Measurements from ENCODE around the gene PAX3.

PAX3 gene

DNA sequence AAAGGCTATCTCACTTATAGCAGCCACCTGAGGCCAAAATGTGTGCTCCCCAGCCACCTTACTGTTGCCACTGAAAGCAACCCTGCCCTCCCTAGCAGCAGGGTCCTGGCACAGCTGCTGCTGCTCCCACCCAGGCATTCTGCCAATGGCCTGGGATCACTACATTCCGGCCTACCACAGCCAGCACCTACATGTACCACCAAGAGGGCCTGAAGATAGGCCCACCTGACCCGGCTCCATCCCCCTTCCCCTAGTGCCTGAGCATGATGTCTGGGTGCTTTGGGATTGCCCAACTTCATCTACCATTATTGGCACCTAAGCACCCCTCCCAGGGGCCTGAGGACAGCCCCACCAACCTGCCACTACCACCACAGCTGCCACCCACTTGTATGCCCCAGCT is 34.6 kb upstream of the PAX3 start:
- H3K27me3 Mint-ChIP-seq (ENCODE audit: low read depth, poor library complexity), result no peaks in the 10 kb centered on the region
- no peak overlapping the region for H3K27ac Mint-ChIP-seq
- no peaks in the 10 kb centered on the region for H3K4me1 Mint-ChIP-seq

DNA sequence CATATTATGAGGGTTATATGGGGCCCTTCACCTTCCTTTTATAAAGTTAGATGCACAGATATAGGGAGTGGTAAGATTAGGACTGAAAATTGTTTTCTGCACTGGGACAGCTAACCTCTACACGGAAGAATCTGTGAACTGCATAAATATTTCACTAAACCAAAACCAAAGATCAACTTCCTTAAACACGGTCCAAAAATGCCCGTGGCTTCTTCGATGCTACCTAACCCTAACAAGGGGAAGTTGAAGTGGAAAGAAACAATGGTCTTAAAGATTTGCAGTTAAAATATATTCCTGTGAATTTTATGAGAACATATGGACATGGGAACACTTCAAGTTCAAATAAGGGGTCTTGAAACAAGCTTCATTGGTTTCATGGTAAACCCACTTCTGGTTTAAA is 33.3 kb upstream of the PAX3 start:
- Mint-ChIP-seq H3K27me3 (ENCODE audit: low read depth, poor library complexity) (peaks cover 5% of the 10 kb centered on the region), H3K27ac (no peak overlapping the region), H3K4me3 (no peak overlapping the region), H3K9me3 (peaks cover 51% of the 10 kb centered on the region), H3K4me1 (no peaks in the 10 kb centered on the region), H3K36me3 (ENCODE audit: low read depth) (peaks cover 19% of the 10 kb centered on the region)
- TF ChIP-seq, protein P1, sequence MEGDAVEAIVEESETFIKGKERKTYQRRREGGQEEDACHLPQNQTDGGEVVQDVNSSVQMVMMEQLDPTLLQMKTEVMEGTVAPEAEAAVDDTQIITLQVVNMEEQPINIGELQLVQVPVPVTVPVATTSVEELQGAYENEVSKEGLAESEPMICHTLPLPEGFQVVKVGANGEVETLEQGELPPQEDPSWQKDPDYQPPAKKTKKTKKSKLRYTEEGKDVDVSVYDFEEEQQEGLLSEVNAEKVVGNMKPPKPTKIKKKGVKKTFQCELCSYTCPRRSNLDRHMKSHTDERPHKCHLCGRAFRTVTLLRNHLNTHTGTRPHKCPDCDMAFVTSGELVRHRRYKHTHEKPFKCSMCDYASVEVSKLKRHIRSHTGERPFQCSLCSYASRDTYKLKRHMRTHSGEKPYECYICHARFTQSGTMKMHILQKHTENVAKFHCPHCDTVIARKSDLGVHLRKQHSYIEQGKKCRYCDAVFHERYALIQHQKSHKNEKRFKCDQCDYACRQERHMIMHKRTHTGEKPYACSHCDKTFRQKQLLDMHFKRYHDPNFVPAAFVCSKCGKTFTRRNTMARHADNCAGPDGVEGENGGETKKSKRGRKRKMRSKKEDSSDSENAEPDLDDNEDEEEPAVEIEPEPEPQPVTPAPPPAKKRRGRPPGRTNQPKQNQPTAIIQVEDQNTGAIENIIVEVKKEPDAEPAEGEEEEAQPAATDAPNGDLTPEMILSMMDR (IDR thresholded peaks at IDR 0.05), result no peak
- DNase-seq, result no peak

More for the DNA sequence above, 34.6 kb upstream of the PAX3 start:
- TF ChIP-seq, protein P1 (IDR thresholded peaks at IDR 0.05), result no peak
- no peak for DNase-seq
- peaks cover 49% of the 10 kb centered on the region for H3K9me3 Mint-ChIP-seq
- no peak overlapping the region for H3K4me3 Mint-ChIP-seq
- H3K36me3 Mint-ChIP-seq (ENCODE audit: low read depth), result peaks cover 19% of the 10 kb centered on the region

DNA sequence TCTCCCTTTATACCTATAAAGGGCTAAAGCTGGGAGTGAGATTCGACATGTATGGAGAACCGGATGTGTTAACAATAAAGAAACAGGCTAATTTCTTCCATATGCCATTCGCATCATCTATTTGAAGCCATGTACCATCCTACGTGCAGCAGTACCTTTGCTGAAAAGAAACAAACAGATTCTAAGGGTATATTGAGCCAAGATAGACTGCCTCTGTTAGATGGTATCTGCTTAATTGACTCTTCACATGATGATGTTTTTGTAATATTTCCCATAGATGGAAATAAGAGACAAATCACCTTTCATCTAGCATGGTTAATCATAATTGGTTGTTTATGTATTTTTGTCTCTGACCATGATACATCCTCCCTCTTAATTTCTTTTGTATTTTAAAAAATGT is 32.1 kb upstream of the PAX3 start:
- TF ChIP-seq, protein P1 (IDR thresholded peaks at IDR 0.05), result no peak
- DNase-seq, result no peak
- no peak overlapping the region for H3K4me3 Mint-ChIP-seq
- peaks cover 19% of the 10 kb centered on the region for H3K36me3 Mint-ChIP-seq (ENCODE audit: low read depth)
- peaks cover 51% of the 10 kb centered on the region for H3K9me3 Mint-ChIP-seq
- H3K4me1 Mint-ChIP-seq, result no peaks in the 10 kb centered on the region
- no peak overlapping the region for H3K27ac Mint-ChIP-seq
- H3K27me3 Mint-ChIP-seq (ENCODE audit: low read depth, poor library complexity), result peaks cover 17% of the 10 kb centered on the region

DNA sequence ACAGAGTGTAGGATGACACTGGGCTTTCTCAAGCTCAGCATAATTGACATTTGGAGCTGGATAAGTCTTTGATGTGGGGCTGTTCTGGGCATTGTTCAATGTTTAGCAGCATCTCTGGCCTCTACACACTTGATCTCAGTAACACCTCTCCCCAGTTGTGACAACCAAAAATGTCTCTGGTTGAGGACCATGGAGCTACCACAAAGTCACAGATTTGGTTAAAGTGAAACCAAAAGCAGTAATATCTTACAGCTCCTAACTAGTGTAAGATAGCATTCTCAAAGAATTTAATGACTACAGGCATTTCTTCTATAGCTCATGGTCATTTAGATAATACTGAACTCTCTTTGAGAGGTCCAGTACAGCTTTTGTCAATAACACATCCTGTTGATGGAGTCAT is 23.4 kb upstream of the PAX3 start:
- H3K4me3 Mint-ChIP-seq, result no peak overlapping the region

DNA sequence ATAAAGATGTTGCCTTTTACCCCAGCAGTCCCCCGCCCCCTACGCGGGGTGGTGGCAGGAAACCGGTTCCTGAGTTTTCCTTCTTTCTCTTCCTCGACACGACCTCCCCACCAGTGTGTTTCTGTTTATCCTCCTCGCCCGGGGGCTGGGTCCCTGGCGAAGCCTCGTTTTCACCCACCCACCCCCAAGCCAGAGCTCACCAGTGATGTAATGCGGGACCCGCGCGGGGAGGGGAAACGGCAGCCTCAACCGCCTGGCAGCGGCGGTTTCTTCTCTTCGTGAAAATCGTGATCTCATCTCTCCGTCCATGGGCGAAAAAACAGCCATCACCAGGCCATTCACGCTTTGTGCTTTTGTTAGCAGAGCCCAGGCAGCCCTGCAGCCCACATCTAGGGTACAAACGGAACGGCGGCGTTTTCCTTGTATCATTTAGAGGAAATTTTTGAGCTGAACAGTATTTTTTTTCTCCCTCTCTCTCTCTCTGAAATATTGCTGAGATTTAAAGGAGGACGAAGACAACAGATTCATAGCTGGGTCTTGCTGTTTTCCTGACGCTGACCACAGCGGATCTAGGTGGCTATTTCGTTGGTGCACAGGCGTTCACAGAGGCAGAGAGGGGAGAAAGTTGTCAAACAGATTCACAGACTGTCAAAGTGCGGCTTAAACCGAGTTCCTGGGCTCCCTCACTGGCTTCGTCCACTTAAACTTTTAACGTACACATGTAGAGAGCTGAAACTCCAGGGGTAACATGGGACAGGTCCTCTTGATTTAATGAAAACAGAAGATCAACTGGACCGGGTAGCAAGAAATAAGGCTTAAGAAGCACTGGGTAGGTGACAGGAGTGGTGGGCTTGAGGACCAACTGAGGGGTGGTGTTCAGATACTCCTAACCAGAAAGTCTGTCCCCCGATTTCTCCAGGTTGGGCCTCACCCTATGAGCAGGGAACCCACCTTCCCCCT is 21.9 kb upstream of the PAX3 start:
- H3K4me1 Mint-ChIP-seq, result peaks cover 26% of the 10 kb centered on the region
- no peaks in the 10 kb centered on the region for H3K36me3 Mint-ChIP-seq (ENCODE audit: low read depth)
- H3K27me3 Mint-ChIP-seq (ENCODE audit: low read depth, poor library complexity), result peaks cover 70% of the 10 kb centered on the region
- peak overlapping the region; percentile 92 for H3K4me3 Mint-ChIP-seq
- DNase-seq, result peak; percentile 57
- no peaks in the 10 kb centered on the region for H3K9me3 Mint-ChIP-seq
- TF ChIP-seq, protein P1 (IDR thresholded peaks at IDR 0.05), result no peak
- no peak overlapping the region for H3K27ac Mint-ChIP-seq

More for the DNA sequence above, 23.4 kb upstream of the PAX3 start:
- TF ChIP-seq, protein P1 (IDR thresholded peaks at IDR 0.05), result no peak
- Mint-ChIP-seq H3K36me3 (ENCODE audit: low read depth) (no peaks in the 10 kb centered on the region), H3K27ac (no peak overlapping the region), H3K9me3 (no peaks in the 10 kb centered on the region), H3K4me1 (peaks cover 26% of the 10 kb centered on the region), H3K27me3 (ENCODE audit: low read depth, poor library complexity) (peaks cover 72% of the 10 kb centered on the region)
- no peak for DNase-seq

All from nephron progenitor cell (in vitro differentiated cells).